ENCODE measurements around the gene PPP1R13L.

PPP1R13L gene

GRCh38 chr19:45361608-45362007, 43.3 kb downstream of the PPP1R13L start:
- TF ChIP-seq CTCF (IDR thresholded peaks at IDR 0.05; ENCODE audit: borderline replicate concordance, insufficient read depth, low read depth, low read length), result no peak

GRCh38 chr19:45358213-45358792, 46.6 kb downstream of the PPP1R13L start:
- TF ChIP-seq CTCF (IDR thresholded peaks at IDR 0.05; ENCODE audit: borderline replicate concordance, insufficient read depth, low read depth, low read length), result no peak
- H3K4me3 ChIP-seq (ENCODE audit: low read depth, low read length), result no peak overlapping the region

More at GRCh38 chr19:45361608-45362007, 43.3 kb downstream of the PPP1R13L start:
- no peak overlapping the region for H3K4me3 ChIP-seq (ENCODE audit: low read depth, low read length)

GRCh38 chr19:45357445-45357783, 47.5 kb downstream of the PPP1R13L start:
- no peak overlapping the region for H3K4me3 ChIP-seq (ENCODE audit: low read depth, low read length)
- no peak for TF ChIP-seq CTCF (IDR thresholded peaks at IDR 0.05; ENCODE audit: borderline replicate concordance, insufficient read depth, low read depth, low read length)

GRCh38 chr19:45356760-45357444, 48.0 kb downstream of the PPP1R13L start:
- H3K4me3 ChIP-seq (ENCODE audit: low read depth, low read length), result no peak overlapping the region
- TF ChIP-seq CTCF (IDR thresholded peaks at IDR 0.05; ENCODE audit: borderline replicate concordance, insufficient read depth, low read depth, low read length), result no peak

- H3K4me3 ChIP-seq (ENCODE audit: low read depth, low read length), result no peak overlapping the region
- TF ChIP-seq CTCF (IDR thresholded peaks at IDR 0.05; ENCODE audit: borderline replicate concordance, insufficient read depth, low read depth, low read length), result no peak
Observed at GRCh38 chr19:45355910-45356309, 49.0 kb downstream of the PPP1R13L start.

- no peak overlapping the region for H3K4me3 ChIP-seq (ENCODE audit: low read depth, low read length)
- TF ChIP-seq CTCF (IDR thresholded peaks at IDR 0.05; ENCODE audit: borderline replicate concordance, insufficient read depth, low read depth, low read length), result no peak
Observed at GRCh38 chr19:45355402-45355801, 49.5 kb downstream of the PPP1R13L start.

- no peak for TF ChIP-seq CTCF (IDR thresholded peaks at IDR 0.05; ENCODE audit: borderline replicate concordance, insufficient read depth, low read depth, low read length)
- H3K4me3 ChIP-seq (ENCODE audit: low read depth, low read length), result no peak overlapping the region
Observed at GRCh38 chr19:45354241-45354842, 50.5 kb downstream of the PPP1R13L start.

All from GM12875 (cell line).